ENCODE measurements around the gene ELAVL4. TPM values are rescaled to one million over a fixed set of nuclear protein-coding genes. Genes with fewer than 3 reads are reported as not detected.

Gene ELAVL4
- polyA plus RNA-seq, 1 donor from 2014 or later, result 105 TPM

DNA sequence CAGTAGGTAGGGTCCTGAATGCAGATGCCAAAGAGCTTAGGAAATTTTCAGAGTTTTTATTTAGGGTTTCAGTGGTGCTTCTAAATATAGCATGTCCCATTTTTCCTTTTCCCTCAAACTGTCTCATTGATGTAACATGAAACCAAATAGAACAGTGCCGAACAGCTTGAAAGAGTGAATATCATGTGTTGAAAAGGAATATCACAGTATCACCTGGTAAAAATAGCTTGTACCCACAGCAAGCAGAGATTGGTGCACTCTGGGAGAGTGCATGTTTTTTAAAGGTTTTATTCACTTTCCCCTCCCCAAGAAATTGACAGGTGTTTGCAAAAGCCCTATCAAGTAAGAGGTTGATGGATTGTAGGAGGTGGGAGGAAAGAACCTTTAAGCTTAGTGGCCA, 41.9 kb upstream of the ELAVL4 start:
- Histone ChIP-seq H3K4me2 (ENCODE audit: low read length) (no peak overlapping the region), H4K20me1 (ENCODE audit: insufficient read depth) (no peaks in the 10 kb centered on the region), H3K27ac (ENCODE audit: low read length) (no peak overlapping the region), H3K9me2 (ENCODE audit: insufficient read depth, low read length) (no peaks in the 10 kb centered on the region), H3K27me3 (ENCODE audit: insufficient read depth, low read depth, low read length) (no peaks in the 10 kb centered on the region), H3F3A (ENCODE audit: insufficient read depth, low read length, poor library complexity, severe bottlenecking) (no peaks in the 10 kb centered on the region), H3K9me3 (ENCODE audit: low read length) (no peaks in the 10 kb centered on the region), H3K9ac (ENCODE audit: low read length) (no peak overlapping the region), H3K4me3 (ENCODE audit: low read length) (no peak overlapping the region), H3K36me3 (ENCODE audit: insufficient read depth, low read length) (no peaks in the 10 kb centered on the region), H3K79me2 (replicated peaks; ENCODE audit: insufficient read depth, low read length) (no peaks in the 10 kb centered on the region), H2AFZ (ENCODE audit: low read depth, low read length) (no peak overlapping the region)
- no peak for TF ChIP-seq EP300 (conservative IDR thresholded peaks at IDR 0.05; ENCODE audit: poor library complexity, severe bottlenecking)
- no peak for TF ChIP-seq POLR2AphosphoS5 (IDR thresholded peaks at IDR 0.05)
- TF ChIP-seq CTCF (IDR thresholded peaks at IDR 0.05; ENCODE audit: poor library complexity, severe bottlenecking), result no peak
- TF ChIP-seq TAF1 (IDR thresholded peaks at IDR 0.05; ENCODE audit: low read depth), result no peak
- TF ChIP-seq RAD21 (conservative IDR thresholded peaks at IDR 0.05), result no peak
- no peak for TF ChIP-seq EZH2 (IDR thresholded peaks at IDR 0.05; ENCODE audit: borderline replicate concordance, insufficient read depth, low read length, poor library complexity, severe bottlenecking)
- no peak for TF ChIP-seq MXI1 (conservative IDR thresholded peaks at IDR 0.05; ENCODE audit: poor library complexity, severe bottlenecking)
- no peak for TF ChIP-seq REST (IDR thresholded peaks at IDR 0.05; ENCODE audit: borderline replicate concordance)
- TF ChIP-seq SMC3 (conservative IDR thresholded peaks at IDR 0.05; ENCODE audit: poor library complexity), result no peak

GRCh38 chr1:50074931-50075330, 33.8 kb upstream of the ELAVL4 start:
- H3K27ac ChIP-seq (ENCODE audit: low read length), result no peak overlapping the region
- no peaks in the 10 kb centered on the region for H3K9me3 ChIP-seq (ENCODE audit: low read length)
- no peaks in the 10 kb centered on the region for H3K36me3 ChIP-seq (ENCODE audit: insufficient read depth, low read length)
- no peak overlapping the region for H3K4me3 ChIP-seq (ENCODE audit: low read length)
- no peaks in the 10 kb centered on the region for H3K79me2 ChIP-seq (replicated peaks; ENCODE audit: insufficient read depth, low read length)
- no peaks in the 10 kb centered on the region for H4K20me1 ChIP-seq (ENCODE audit: insufficient read depth)
- H3K27me3 ChIP-seq (ENCODE audit: insufficient read depth, low read depth, low read length), result no peaks in the 10 kb centered on the region
- no peak overlapping the region for H3K9ac ChIP-seq (ENCODE audit: low read length)
- H3K4me2 ChIP-seq (ENCODE audit: low read length), result no peak overlapping the region
- H3F3A ChIP-seq (ENCODE audit: insufficient read depth, low read length, poor library complexity, severe bottlenecking), result no peaks in the 10 kb centered on the region
- no peaks in the 10 kb centered on the region for H3K9me2 ChIP-seq (ENCODE audit: insufficient read depth, low read length)
- H2AFZ ChIP-seq (ENCODE audit: low read depth, low read length), result no peak overlapping the region
- TF ChIP-seq MXI1 (conservative IDR thresholded peaks at IDR 0.05; ENCODE audit: poor library complexity, severe bottlenecking) (no peak), POLR2AphosphoS5 (IDR thresholded peaks at IDR 0.05) (no peak), RAD21 (conservative IDR thresholded peaks at IDR 0.05) (no peak), EP300 (conservative IDR thresholded peaks at IDR 0.05; ENCODE audit: poor library complexity, severe bottlenecking) (no peak), CTCF (IDR thresholded peaks at IDR 0.05; ENCODE audit: poor library complexity, severe bottlenecking) (no peak), EZH2 (IDR thresholded peaks at IDR 0.05; ENCODE audit: borderline replicate concordance, insufficient read depth, low read length, poor library complexity, severe bottlenecking) (no peak), SMC3 (conservative IDR thresholded peaks at IDR 0.05; ENCODE audit: poor library complexity) (no peak), REST (IDR thresholded peaks at IDR 0.05; ENCODE audit: borderline replicate concordance) (no peak), TAF1 (IDR thresholded peaks at IDR 0.05; ENCODE audit: low read depth) (no peak)
